NCI-H510A (cell line): ENCODE results near the gene KHDC1L.
A peak's percentile ranks its signal among the peaks of the same experiment; 100 is the strongest.
"Not testable (repeated sequence)": the region's sequence is repeated elsewhere in the genome, so short reads cannot be mapped to it uniquely, and the experiment has no call there.

Experiments used
- DNase-seq: peaks from one replicate; lab custom pipeline; 2025; lab: John Stamatoyannopoulos, UW

The KHDC1L gene

DNA sequence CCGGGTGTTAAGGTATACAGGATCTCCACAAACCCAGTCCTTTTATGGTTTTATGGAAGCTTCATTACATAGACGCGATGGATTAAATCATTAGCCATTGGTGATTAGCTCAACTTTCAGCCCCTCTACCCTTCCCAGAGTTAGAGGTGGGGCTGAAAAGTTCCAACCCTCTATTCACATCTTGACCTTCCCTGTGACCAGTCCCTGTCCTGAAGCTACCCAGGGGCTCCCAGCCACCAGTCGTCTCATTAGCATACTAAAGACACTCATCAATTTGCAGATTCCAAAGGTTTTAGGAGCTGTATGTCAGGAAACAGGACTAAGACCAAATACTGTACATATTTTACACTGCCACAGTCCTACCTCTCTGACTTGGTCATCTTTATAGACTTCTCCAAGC is 21.0 kb downstream of the KHDC1L start:
- DNase-seq, result no peak

DNA sequence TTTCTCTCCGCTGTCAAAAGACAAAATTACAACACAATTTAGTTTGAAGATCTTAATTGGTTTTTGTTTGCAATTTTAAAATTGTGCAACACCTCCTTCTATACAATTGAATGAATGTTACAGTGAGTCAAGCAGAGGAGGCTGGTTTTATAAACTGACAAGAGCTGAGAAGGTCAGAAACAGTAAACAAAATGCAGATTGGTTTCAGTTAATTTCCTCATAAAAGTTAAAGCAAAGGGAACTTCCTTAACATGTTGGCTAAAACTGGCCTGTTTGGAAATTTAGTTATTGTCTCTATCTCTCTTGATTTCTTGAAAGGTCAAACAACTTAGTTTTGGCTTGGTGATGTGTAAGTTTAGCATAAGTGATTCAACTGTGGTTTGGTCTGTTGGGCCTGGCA is 22.2 kb downstream of the KHDC1L start:
- DNase-seq, result no peak

DNA sequence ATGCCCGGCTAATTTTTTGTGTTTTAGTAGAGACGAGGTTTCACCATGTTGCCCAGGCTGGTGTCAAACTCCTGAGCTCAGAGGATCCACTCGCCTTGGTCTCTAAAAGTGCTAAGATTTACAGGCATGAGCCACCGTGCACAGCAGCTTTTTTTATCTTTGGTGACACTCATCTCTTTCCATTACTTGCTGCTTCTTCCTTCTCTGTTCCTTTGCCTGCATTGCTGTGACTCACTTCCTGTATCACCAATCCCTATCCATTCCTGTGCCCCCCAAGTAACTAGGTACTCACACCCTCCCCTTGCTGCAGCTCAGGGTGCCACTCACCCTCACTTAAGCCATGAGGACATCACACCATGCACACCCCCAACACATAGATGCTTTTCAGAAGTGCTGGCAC is 24.6 kb downstream of the KHDC1L start:
- no peak for DNase-seq

DNA sequence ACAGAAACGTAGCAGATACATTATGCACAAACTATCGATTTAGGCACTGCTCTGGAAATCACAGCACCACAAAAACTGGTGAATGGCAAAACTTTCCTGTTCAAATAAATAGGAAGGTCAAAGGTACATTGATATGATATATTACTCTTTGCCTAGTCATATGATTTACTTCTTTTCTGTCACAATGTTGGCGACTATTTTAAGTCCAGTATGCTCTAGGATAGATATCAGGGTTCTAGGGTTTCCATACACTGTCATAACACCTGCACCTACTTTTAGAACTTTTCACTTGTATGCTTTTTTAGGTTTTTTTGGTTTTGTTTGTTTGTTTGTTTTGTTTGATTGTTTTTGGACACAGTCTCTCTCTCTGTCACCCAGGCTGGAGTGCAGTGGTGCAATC is 25.0 kb downstream of the KHDC1L start:
- DNase-seq, result no peak

GRCh38 chr6:73194744-73195143 is 30.6 kb downstream of the KHDC1L start:
- DNase-seq, result no peak

- DNase-seq, result not testable (repeated sequence)
Observed at GRCh38 chr6:73193302-73193701, 32.0 kb downstream of the KHDC1L start.

GRCh38 chr6:73182021-73182607 is 43.2 kb downstream of the KHDC1L start:
- no peak for DNase-seq

GRCh38 chr6:73180763-73181619 is 44.3 kb downstream of the KHDC1L start:
- DNase-seq, result peak; percentile 33

GRCh38 chr6:73180076-73180738 is 45.1 kb downstream of the KHDC1L start:
- DNase-seq, result no peak

DNA sequence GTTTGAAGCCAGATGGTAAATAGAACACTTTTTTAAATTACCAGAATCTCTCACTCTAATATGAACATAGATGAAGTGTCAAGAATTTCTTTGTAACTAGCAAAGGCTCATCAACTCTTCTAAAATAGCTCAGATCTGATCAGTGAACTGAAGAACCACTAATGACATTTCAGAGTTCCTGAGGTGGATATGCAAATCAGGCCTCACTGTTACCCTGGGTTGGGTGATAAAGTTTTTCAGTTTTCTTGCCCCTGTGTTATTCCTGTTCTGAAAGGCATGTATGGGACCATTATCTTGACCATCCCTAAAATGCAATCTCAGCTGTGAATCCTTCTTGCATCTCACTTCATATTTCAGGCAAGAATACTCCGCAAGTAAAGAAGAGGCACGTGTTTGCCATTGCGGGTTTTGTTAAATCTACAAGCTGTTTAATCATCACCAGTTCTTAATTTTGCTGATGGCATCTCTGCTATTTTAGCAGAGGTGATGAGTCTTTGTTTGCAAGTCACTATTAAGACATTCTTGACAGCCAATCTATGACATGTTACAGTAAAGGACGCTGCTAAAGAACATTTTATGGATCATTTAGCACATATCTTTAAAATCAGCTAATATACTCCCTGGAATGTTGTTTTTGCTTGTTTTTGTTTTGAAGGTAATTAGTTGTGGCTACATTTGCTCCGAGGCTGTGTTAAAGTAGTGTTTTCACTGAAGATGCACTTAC is 47.9 kb downstream of the KHDC1L start:
- no peak for DNase-seq

DNA sequence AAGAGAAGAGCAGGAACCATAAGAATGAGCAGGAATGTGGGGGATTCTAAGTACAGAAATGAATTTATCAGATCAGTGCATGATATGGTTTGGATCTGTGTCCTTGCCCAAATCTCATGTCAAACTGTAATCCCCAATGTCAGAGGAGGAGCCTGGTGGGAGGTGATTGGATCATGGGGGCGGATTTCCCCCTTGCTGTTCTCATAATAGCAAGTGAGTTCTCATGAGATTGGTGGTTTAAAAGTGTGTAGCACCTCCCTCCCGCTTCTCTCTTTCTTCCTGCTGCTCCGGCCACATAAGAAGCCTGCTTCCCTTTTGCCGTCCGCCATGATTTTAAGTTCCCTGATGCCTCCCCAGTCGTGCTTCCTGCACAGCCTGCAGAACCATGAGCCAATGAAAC is 49.2 kb downstream of the KHDC1L start:
- no peak for DNase-seq

DNA sequence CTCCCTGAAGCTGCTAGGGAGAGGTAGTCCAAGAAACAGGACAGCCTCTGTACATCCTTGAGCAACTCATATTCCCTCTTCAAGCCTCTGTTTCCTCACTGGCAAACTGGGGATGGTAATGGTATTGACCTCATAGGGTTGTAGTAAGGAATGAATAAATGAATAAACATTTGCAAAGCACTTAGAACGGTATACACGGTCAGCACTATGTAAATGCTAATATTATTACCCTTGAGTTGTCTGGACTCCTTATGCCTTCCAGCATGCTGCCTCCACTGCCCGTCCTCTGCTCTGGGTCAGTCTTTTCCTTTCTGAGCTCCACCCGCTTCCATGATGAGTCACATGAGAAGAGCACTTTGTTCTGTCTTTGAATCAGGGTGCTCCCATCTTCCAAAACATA is 50.6 kb downstream of the KHDC1L start:
- no peak for DNase-seq
